H1 (cell line): ENCODE results near the gene UBE3C. TPM values are rescaled to one million over a fixed set of nuclear protein-coding genes. Genes with fewer than 3 reads are reported as not detected.

Experiments
- CTCF ChIA-PET: fragments of 300-600 bp; sonication (Branson Sonifier 250); formaldehyde crosslinking; loops from one replicate; lab custom pipeline; 2021; ENCODE audit not compliant: partially characterized antibody; lab: Charles Lee
- POLR2A ChIA-PET: fragments of 300-600 bp; sonication (Branson Sonifier 250); formaldehyde crosslinking; loops from one replicate; lab custom pipeline; 2021; ENCODE audit warnings: inconsistent platforms; ENCODE audit not compliant: partially characterized antibody; lab: Charles Lee
- DNase-seq, 2 experiments: peaks; one replicate each; pipeline versions ENCODE4 v3.0.0 to v3.0.0-alpha.2; 2010 to 2022; ENCODE audit warnings: low spot score in 2 of 2, low read depth in 1 of 2, mixed read lengths in 1 of 2
- FAIRE-seq: peaks from 2 replicates; lab custom pipeline; 2011; peaks lifted over from hg19 to GRCh38; lab: Jason Lieb, UNC
- H2AFZ ChIP-seq: 2 replicates; pipeline ENCODE4 v1.8.1; 2012; ENCODE audit warnings: low read length, inconsistent platforms
- H2AK5ac ChIP-seq: 2 replicates; pipeline ENCODE4 v1.6.1; 2013; ENCODE audit warnings: low read depth, low read length
- H2BK120ac ChIP-seq: replicated peaks from 2 replicates; pipeline ENCODE3; 2013; ENCODE audit warnings: low read depth, low read length, inconsistent platforms
- H2BK12ac ChIP-seq: 2 replicates; pipeline ENCODE4 v1.6.1; 2013; ENCODE audit warnings: low read depth, low read length
- H2BK15ac ChIP-seq: 2 replicates; pipeline ENCODE4 v1.6.1; 2013; ENCODE audit warnings: low read length
- H2BK20ac ChIP-seq: 2 replicates; pipeline ENCODE4 v1.6.1; 2013; ENCODE audit warnings: low read length
- H2BK5ac ChIP-seq: 2 replicates; pipeline ENCODE4 v1.6.1; 2013; ENCODE audit warnings: low read depth, low read length
- H3K14ac ChIP-seq: 2 replicates; pipeline ENCODE4 v1.6.1; 2013; ENCODE audit warnings: inconsistent platforms; ENCODE audit not compliant: insufficient read length
- H3K18ac ChIP-seq: 2 replicates; pipeline ENCODE4 v1.6.1; 2013; ENCODE audit warnings: low read length; ENCODE audit errors: extremely low read depth
- H3K23ac ChIP-seq: 2 replicates; pipeline ENCODE4 v1.6.1; 2013; ENCODE audit warnings: inconsistent platforms; ENCODE audit not compliant: insufficient read length
- H3K23me2 ChIP-seq: 2 replicates; pipeline ENCODE4 v1.6.1; 2013; ENCODE audit warnings: low read depth, low read length
- H3K27ac ChIP-seq: 2 replicates; pipeline ENCODE4 v1.6.1; 2011; ENCODE audit warnings: low read depth, low read length, inconsistent platforms
- H3K27me3 ChIP-seq, 4 experiments: replicated peaks in 1 of 4; 1 replicate in 1 of 4; 2 replicates in 3 of 4; pipeline versions ENCODE4 v1.6.1 to v1.8.1; 2011 to 2013; ENCODE audit warnings: low read length in 3 of 4, mild to moderate bottlenecking in 3 of 4, inconsistent platforms in 2 of 4, mixed read lengths in 2 of 4, moderate library complexity in 1 of 4; ENCODE audit not compliant: control insufficient read depth in 3 of 4, insufficient read depth in 3 of 4; ENCODE audit errors: extremely low read depth in 1 of 4
- H3K36me3 ChIP-seq, 4 experiments: 2 replicates each; pipeline versions ENCODE4 v1.6.1 to v1.8.1; 2011 to 2013; ENCODE audit warnings: mild to moderate bottlenecking in 4 of 4, low read length in 3 of 4, moderate library complexity in 2 of 4, control low read depth in 1 of 4, inconsistent platforms in 1 of 4; ENCODE audit not compliant: insufficient read depth in 4 of 4, control insufficient read depth in 2 of 4
- H3K4ac ChIP-seq: replicated peaks from 2 replicates; pipeline ENCODE3; 2013; ENCODE audit warnings: low read length, low read depth, mixed read lengths, inconsistent platforms; ENCODE audit not compliant: insufficient read length
- H3K4me1 ChIP-seq, 4 experiments: replicated peaks in 1 of 4; 1 replicate in 1 of 4; 2 replicates in 3 of 4; pipeline versions ENCODE4 v1.6.1 to v1.8.1; 2011 to 2013; ENCODE audit warnings: low read length in 3 of 4, inconsistent platforms in 2 of 4, mixed read lengths in 1 of 4; ENCODE audit not compliant: insufficient read depth in 4 of 4, control insufficient read depth in 3 of 4
- H3K4me2 ChIP-seq, 2 experiments: 2 replicates each; pipeline versions ENCODE4 v1.6.1 to v1.8.1; 2011 to 2013; ENCODE audit warnings: low read depth in 2 of 2, low read length in 2 of 2, control low read depth in 1 of 2, inconsistent platforms in 1 of 2, mild to moderate bottlenecking in 1 of 2; ENCODE audit not compliant: insufficient read depth in 1 of 2
- H3K4me3 ChIP-seq, 4 experiments: fragments of 200-600, 300-600 bp in 1 of 4; sonication (generic), shearing (Covaris generic), sonication (Bioruptor Twin) in 1 of 4; 2 replicates each; pipeline versions ENCODE4 v1.5.1 to v1.8.1; 2011 to 2016; ENCODE audit warnings: low read length in 4 of 4, low read depth in 3 of 4, control low read depth in 2 of 4, inconsistent platforms in 2 of 4, mild to moderate bottlenecking in 2 of 4, mixed read lengths in 1 of 4, moderate library complexity in 1 of 4; ENCODE audit not compliant: insufficient read depth in 2 of 4; ENCODE audit errors: extremely low read depth in 1 of 4
- H3K56ac ChIP-seq: replicated peaks from 2 replicates; pipeline ENCODE3; 2013; ENCODE audit warnings: low read depth, mild to moderate bottlenecking, mixed read lengths, low read length, inconsistent platforms; ENCODE audit not compliant: insufficient read length
- H3K79me1 ChIP-seq: 2 replicates; pipeline ENCODE4 v1.6.1; 2013; ENCODE audit warnings: low read depth, low read length, control low read depth
- H3K79me2 ChIP-seq, 2 experiments: 2 replicates each; pipeline versions ENCODE4 v1.6.1 to v1.8.1; 2012 to 2013; ENCODE audit warnings: low read length in 2 of 2, mild to moderate bottlenecking in 2 of 2, inconsistent platforms in 1 of 2; ENCODE audit not compliant: insufficient read depth in 2 of 2, control insufficient read depth in 1 of 2
- H3K9ac ChIP-seq, 4 experiments: replicated peaks in 1 of 4; 1 replicate in 1 of 4; 2 replicates in 3 of 4; pipeline versions ENCODE4 v1.6.1 to v1.8.1; 2011 to 2013; ENCODE audit warnings: low read depth in 3 of 4, low read length in 3 of 4, control low read depth in 2 of 4, mild to moderate bottlenecking in 2 of 4, moderate library complexity in 2 of 4, inconsistent platforms in 1 of 4; ENCODE audit errors: extremely low read depth in 1 of 4
- H3K9me3 ChIP-seq, 2 experiments: 2 replicates each; pipeline versions ENCODE4 v1.6.1 to v1.8.1; 2012 to 2013; ENCODE audit warnings: mild to moderate bottlenecking in 2 of 2, moderate library complexity in 2 of 2, control low read depth in 1 of 2, inconsistent platforms in 1 of 2, low read depth in 1 of 2, low read length in 1 of 2, mixed read lengths in 1 of 2; ENCODE audit not compliant: insufficient read depth in 2 of 2
- H4K20me1 ChIP-seq, 2 experiments: replicated peaks in 1 of 2; 2 replicates each; pipeline versions ENCODE3 to v1.8.1; 2011 to 2013; ENCODE audit warnings: inconsistent platforms in 2 of 2, low read length in 2 of 2, mild to moderate bottlenecking in 1 of 2; ENCODE audit not compliant: insufficient read depth in 2 of 2, control insufficient read depth in 1 of 2
- H4K5ac ChIP-seq: 2 replicates; pipeline ENCODE4 v1.6.1; 2013; ENCODE audit warnings: low read length, low read depth, mixed read lengths, inconsistent platforms; ENCODE audit not compliant: insufficient read length
- H4K8ac ChIP-seq: 2 replicates; pipeline ENCODE4 v1.8.0; 2013; ENCODE audit warnings: mild to moderate bottlenecking, moderate library complexity, low read length, inconsistent platforms; ENCODE audit not compliant: insufficient read depth; ENCODE audit errors: extremely low read depth
- H4K91ac ChIP-seq: replicated peaks from 2 replicates; pipeline ENCODE3; 2013; ENCODE audit warnings: low read length, mixed read lengths, inconsistent platforms; ENCODE audit not compliant: insufficient read length
- JUN ChIP-seq: IDR thresholded peaks from 2 replicates; pipeline ENCODE4 v1.6.1; 2011; ENCODE audit warnings: low read depth, mild to moderate bottlenecking, improper control_type of control experiment, low read length
- TAF1 ChIP-seq: IDR thresholded peaks from 2 replicates; pipeline ENCODE4 v1.6.1; 2011; ENCODE audit warnings: mild to moderate bottlenecking, low read depth, low read length
- TEAD4 ChIP-seq: IDR thresholded peaks from 2 replicates; pipeline ENCODE4 v1.6.1; 2012; ENCODE audit warnings: low read depth, low read length, inconsistent platforms, mixed read lengths
- WGBS, 2 experiments: shearing (Covaris generic) in 1 of 2; methylation state at CpG; one replicate each; pipeline versions ENCODE4 v1.1.6 to v1.1.7; 2013 to 2015; ENCODE audit warnings: low lambda C conversion rate in 2 of 2, mixed read lengths in 2 of 2, inconsistent platforms in 1 of 2, low coverage in 1 of 2, missing lambda C conversion rate in 1 of 2; ENCODE audit not compliant: insufficient replicate concordance in 2 of 2, insufficient coverage in 1 of 2, insufficient read length in 1 of 2; ENCODE audit errors: extremely low coverage in 1 of 2, missing lambda C conversion rate in 1 of 2; 5-methylcytosine and 5-hydroxymethylcytosine counted together
- polyA plus RNA-seq, 7 experiments: library from polyadenylated mRNA; depleted of rRNA in 3 of 7; stranded (reverse) in 5 of 7; unstranded in 2 of 7; fragments of >200 nt in 5 of 7; fragments of 200-250 nt in 2 of 7; gene quantifications; 1 replicate in 5 of 7; 2 replicates in 1 of 7; 4 replicates in 1 of 7; pipeline versions ENCODE4 v1.2.1 to v1.2.3, GENCODE V29; 2011 to 2013; ENCODE audit warnings: missing spikeins in 2 of 7, mixed read lengths in 2 of 7
- total RNA-seq: library from RNA; stranded (reverse); fragmentation: NEBNext Ultra II Directional; extraction: Animal tissue kit (Norgen Biotek cat#: 25700); gene quantifications from 2 replicates; pipeline ENCODE4 v1.2.1, GENCODE V29; 2021

UBE3C gene
- total and polyA plus RNA-seq, 2 of the 8 experiments (the other 6 are each of a cell fraction or from before 2014, with no cell fraction given) = 32.0 to 54.1 TPM

DNA sequence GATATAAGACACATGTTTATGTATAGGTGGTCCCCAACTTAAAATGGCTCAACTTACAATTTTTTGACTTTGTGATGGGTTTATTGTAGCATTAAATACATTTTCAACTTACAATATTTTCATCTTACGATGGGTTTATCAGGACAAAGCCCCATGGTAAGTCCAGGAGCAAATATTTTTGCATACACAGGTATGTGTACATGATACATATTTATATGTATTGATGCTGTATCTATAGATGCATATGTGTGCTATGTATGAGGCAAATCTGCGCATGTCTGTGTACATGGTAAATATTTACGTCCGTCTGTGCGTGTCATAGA, 664 bp upstream of the UBE3C start:
- H3K9me3 ChIP-seq = no peaks in the 10 kb centered on the region
- no peaks in the 10 kb centered on the region for H3K27me3 ChIP-seq
- TF ChIP-seq JUN = no peak
- no peak for TF ChIP-seq TAF1
- TF ChIP-seq TEAD4 = no peak
- H4K5ac ChIP-seq = no peak overlapping the region
- POLR2A ChIA-PET = interaction anchor here (0.7 to 1.2 kb wide), 2 partner anchors 10 to 107 kb away, joined by 3 read pairs; no protein-coding TSS in a partner anchor
- H3K4me1 ChIP-seq = peaks cover 0 to 10% (median 8%) of the 10 kb centered on the region in 4 experiments; a peak in 6 of 7 replicates
- CTCF ChIA-PET = no interaction called here
- no peak overlapping the region for H2BK12ac ChIP-seq
- H3K4ac ChIP-seq = no peak overlapping the region
- peak overlapping the region; percentile 89 for H4K8ac ChIP-seq
- H2BK120ac ChIP-seq = no peak overlapping the region
- no peak overlapping the region for H3K18ac ChIP-seq
- H3K56ac ChIP-seq = no peak overlapping the region
- H3K27ac ChIP-seq = peak overlapping the region; percentile 71; the same call in 1 of the 2 replicates
- 0 out of 2 replicates have a peak overlapping the region, but pooled peaks have one; percentile 6 for H2BK5ac ChIP-seq
- H3K9ac ChIP-seq = peak overlapping the region in 2 of 4 experiments; percentile 64 to 65; a peak in 5 of 7 replicates
- peak overlapping the region; percentile 42 to 72 for H3K4me2 ChIP-seq
- peak overlapping the region; percentile 61 for H4K91ac ChIP-seq
- DNase-seq (no peak), FAIRE-seq (no peak)
- peaks cover 13 to 24% of the 10 kb centered on the region in 2 experiments for H4K20me1 ChIP-seq
- H2BK20ac ChIP-seq = no peak overlapping the region
- no peak overlapping the region for H3K14ac ChIP-seq
- peaks cover 8% of the 10 kb centered on the region for H3K23me2 ChIP-seq
- H3K4me3 ChIP-seq = peak overlapping the region; percentile 32 to 63 (median 36); a peak in 7 of 8 replicates
- no peak overlapping the region for H2AFZ ChIP-seq
- WGBS, 2 experiments = 45% methylated on average over 5 of the region's 5 CpGs; no CpG with 5 or more reads in 1 of the 2 experiments
- no peak overlapping the region for H2AK5ac ChIP-seq
- no peak overlapping the region for H3K23ac ChIP-seq
- peaks cover 34 to 38% of the 10 kb centered on the region in 2 experiments for H3K79me2 ChIP-seq
- H3K79me1 ChIP-seq = peaks cover 6% of the 10 kb centered on the region
- H2BK15ac ChIP-seq = no peak overlapping the region
- peaks cover 2 to 19% (median 5%) of the 10 kb centered on the region in 4 experiments; a peak in 4 of 8 replicates for H3K36me3 ChIP-seq
